ENCODE results near the gene MBD6.

MBD6 gene

DNA sequence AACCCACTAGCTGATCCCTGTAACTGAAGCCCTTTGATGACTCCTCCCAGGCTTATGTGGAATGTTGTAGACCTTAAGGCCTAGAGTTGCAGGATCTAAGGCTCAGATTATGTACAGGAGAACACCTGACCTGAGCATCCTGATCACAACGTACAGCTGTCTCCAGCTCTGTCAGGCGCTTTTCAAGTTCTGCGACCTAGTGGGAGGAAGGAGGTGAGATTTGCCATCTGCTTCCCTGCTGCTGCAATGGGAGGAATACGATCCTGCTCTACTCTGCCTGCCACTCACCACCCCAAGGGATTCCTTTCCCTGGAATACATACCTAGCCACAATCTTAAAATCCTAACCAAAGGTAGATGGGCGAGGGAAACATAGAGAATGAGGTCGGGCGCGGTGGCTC, 10.5 kb downstream of the MBD6 start:
- DNase-seq: no peak

DNA sequence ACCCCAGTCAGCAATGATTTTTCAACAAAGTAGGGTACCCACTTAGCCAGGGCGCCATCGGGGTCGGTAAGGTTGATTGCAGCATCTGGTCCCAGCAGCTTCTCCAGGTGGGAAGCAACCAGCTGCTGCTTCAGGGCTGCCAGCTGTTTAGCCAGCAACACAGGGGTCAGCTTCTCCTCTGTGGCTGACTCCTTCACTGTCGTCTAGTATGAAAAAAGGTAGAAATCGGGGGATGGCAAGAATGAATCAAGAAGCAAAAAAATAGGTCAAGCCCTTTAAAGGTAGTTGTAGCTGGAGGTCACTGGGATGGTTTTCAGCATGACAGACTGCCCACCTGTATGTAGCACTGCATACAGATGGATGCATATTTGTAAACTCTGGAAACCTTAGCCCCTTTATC, 11.6 kb downstream of the MBD6 start:
- DNase-seq: no peak

DNA sequence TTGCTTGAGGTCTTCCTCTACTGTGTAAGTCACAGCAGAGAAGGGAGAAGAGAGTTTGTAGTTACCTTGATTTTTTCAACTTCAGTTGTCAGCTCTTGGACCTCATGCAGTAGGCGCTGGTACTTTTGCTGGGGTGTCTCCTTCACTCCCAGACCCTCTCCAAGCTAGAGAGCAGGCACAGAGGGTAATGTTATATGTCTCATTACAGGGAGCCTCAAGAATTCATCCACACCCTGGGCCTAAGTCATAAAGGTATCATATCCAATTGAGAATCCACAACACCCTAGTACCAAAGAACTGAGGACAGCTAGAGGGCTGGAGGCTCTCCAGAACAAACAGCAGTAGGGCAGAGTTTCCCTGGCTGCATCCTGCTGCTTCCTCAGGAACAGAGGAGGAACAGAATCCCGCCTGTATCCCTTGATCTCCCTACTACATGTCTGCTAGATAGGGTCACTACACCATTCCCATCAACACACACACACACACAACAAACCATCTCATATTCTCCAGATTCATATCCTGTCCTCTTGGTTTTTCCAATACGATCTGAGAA, 12.4 kb downstream of the MBD6 start:
- DNase-seq: no peak

DNA sequence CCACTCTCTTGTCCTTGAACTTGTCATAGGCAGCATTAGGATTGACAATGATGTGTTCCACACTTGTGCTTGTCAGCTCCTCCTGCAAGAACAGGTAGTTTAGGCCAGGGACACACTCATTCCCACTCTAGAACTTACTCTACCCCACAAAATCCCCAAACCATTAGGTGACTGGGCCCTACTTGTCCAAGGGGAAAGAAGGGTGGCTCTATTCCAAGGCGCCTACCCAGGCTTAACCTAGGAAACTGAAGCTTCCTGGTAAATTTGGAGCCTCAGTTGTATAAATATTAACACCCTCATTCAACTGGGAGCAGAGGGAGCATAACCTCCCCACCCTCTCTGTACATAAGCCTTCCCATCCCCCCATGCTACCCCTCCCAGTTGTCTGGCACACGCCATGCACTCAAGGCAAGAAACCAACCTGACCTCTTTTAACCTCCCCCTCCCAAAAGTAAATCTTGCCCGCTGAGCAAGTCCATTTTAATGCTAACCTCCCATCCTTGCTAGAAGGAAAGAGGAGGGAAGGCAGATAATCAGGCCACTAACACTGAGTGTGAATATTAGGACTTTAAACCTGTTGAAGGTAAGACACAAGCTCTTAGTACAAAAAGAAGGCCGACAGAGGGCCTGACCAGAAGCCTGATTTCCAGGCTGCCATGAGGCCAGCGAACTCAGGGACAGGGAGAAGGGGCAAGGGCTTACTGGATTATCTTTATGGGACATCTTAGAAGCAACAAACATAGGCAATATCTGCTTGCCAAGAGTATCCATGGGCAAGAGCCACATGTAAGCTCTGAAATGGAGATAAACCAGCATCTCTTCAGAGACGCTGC, 13.4 kb downstream of the MBD6 start:
- no peak for DNase-seq

DNA sequence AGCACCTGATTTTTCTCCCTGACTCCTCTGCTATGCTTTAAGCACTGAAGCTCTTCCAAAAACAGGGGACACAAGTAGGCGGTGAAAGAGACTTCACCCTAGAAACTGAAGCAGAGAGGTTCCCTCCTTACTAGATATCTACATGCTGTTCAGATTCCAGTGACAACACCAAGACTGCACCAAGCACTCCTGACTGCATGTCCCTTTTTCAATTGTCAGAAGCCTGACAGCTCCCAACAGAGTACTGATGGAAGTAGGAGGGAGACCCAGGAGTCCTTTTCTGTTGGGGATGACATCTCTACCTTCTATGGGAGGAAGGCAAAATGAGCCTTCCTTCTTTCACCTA, 13.9 kb downstream of the MBD6 start:
- no peak for DNase-seq

DNA sequence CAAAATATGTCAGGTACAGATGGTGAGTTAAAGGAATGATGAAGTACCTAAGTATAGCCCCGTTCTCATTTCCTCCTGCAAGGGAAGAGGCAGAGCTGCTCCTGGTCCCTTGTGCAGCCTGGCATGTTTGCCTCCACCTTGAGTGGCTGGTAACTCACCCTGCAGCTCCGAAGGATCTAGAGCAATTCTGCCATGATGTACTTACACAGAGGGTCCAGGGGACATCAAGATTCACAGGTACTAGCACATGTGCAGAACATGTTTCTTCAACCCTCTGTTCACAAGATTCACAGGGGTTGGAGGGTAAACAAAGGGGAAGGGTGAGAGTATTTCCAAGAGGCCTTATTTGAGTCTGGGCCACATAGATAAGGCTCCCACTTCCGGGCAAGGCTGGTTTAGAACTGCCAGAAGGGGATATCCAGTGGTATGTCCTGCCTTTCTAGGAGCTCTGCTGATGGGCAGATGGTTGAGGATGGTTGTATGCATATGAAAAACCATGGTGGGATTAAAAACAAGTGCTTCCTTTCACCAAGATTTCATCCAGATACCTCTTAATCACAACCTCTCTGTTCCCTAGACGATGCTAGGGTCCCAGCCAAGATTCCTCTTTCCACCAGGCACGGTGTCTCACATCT, 16.6 kb downstream of the MBD6 start:
- no peak for DNase-seq

DNA sequence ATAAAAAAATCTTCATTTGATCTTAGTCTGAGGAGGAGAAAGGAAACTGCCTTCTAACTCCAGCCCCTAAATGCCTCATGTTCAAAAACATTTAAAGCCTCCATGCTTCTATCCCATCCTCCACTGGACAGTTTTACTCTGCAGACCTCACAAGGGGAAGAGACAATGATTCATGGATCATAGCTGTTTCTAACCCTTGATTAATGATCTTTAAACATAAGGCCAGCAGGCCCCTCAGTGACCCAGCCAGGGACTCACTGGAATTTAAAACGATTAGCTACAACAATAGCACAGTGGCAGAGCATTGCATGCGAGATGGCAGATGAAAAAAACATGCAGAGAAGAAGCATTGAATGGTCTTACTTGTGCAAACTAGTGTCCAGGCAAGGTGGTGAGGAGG, 18.4 kb downstream of the MBD6 start:
- no peak for DNase-seq

DNA sequence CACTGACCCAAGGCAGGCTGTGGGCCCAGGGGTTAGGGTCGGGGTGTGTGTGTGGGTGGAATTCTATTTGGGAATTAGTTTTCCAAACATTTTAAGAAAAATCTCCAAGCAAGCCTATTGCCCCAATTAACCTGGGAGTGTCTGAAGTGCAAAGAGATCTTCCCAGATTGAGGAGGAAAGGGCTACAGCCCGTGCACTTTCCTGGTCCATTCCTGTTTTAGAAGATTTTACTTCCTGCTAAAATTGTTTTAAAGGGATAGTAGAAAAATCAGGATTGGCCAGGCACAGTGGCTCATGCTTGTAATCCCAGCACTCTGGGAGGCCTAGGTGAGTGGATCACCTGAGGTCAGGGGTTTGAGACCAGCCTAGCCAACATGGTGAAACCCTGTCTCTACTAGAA, 19.1 kb downstream of the MBD6 start:
- DNase-seq: no peak

DNA sequence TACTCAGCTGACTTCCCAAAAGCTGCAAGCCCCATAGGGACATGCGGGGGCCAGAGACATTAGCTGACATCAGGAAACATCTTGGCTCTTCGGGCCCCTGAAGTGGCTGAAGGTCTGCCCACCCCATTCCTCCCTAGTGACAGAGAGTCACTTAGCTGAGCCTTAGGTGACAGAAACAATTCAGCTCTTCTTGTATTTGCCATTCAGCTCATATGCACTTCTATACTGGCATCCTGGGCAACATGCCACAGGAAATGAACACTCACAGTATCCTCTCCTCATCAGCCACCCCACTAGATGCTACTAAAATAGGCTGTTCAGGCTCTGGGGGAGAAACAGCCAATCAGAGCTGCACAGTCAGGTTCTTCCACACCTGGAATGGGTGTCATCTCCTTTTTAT, 21.0 kb downstream of the MBD6 start:
- DNase-seq: no peak

DNA sequence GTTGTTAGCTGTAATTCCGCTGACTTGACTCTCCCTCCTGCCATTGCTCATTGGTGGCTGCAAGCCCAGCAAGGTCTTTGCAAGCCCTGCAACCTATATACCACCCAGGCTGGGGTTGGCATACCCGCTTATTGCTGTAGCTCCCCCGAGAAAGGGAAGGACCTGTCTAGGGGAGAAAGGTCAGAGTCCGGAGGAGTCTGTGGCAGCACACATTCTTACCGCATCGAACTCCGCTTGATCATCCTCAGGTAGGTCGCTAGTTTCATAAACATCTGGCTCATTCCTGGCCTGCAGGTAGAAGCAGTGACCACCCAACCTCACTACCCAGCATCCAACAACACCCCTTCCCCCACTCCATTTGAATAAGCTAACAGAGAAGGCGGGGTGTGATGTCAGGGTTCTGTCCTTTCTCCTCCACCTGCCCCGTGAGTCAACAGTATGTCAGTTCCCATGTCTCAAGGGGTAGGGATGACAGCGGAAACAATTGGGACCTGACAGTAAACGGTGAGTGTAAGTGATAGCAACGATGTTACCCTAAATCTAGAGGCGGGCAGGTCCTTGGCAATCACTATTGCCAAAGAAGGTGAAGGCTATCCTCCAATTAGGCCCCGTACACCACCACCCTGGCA, 23.3 kb downstream of the MBD6 start:
- DNase-seq: no peak

DNA sequence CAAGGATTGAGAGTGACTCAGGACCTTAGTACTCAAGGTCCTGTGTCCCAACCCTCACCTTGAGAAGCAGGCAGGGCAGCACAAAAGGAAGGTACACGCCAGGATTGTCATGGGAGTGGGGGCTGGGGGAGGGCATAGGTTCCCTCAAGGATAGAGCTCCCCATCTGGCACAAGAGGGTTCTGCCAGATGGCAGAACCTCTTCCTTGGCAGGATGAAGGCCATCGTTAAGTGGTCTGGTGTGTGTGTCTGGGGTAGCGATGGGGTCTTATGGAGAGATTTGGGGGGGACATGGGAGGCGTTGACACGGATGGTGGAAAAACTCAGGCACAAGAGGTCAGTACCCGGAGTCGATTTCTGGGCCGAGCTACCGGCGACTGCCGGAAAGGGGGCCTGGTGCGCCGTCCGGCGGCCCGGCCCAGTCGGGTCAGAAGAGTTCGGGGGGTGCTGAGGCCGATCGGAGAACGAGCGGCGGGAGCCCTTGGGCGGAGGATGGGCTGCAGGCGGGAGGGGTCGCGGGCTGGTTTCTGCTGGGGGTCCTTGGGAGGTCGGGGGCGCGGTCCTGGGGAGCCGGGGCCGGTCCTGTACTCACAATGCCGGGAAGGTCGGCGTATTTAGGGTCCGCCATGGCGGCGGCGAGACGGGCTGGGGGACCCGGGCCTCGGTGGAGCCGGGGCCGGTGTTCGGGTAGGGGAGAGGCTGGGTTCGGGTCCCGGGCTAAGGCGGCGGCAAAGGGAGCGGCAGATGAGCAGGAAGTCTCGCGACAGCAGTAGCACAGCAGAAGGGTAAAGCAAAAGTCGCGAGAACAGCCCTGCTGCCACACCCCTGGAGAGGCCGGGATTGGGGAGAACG, 24.0 kb downstream of the MBD6 start, which contains the start of gene DCTN2:
DCTN2 (minus strand) TSS at position 755 of the 850 bp plus-strand sequence; CDS start at position 626, 129 bp downstream.
- DNase-seq: peak; percentile 97

DNA sequence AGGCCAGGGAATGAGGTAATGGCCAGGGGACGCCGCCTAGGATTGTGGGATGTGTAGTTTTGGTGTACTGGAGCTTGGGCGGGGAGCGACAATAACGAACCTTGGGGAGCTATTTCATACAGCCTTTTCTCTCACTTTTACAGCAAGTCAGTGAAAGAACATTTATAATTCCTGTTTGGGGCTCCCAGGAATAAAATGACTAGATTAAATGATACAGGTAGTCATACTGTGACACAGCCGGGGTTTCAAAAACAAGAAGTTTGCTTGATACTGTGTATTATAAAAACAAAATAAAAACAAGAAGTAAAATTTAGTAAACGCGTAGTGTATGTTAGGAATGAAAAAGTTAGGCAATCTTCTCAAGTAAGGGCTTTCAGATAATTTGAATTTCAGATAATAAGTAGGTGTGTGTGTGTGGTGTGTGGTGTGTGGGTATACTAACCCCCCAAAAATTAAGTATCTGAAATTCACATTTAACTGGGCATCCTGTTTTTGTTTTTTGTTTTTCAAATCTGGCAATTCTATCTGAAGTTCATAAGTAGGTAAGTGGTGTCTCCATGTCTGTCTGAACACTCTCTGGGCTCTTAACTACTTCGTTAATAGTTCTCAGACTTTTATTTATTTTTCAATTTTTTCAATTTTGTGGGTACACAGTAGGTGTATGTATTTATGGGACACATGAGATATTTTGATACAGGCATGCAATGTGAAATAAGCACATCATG, 24.8 kb downstream of the MBD6 start:
- no peak for DNase-seq

DNA sequence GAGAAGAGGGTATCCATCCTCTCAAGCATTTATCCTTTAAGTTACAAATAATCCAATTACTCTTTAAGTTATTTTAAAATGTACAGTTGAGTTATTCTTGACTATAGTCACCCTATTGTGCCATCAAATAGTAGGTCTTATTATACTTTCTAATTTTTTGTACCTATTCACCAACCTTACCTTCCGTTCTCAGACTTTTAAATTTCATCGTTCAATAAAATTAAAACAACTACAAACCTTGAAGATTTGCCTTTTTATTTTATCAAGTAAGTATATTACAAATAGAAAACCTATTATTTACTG, 25.3 kb downstream of the MBD6 start:
- no peak for DNase-seq

DNA sequence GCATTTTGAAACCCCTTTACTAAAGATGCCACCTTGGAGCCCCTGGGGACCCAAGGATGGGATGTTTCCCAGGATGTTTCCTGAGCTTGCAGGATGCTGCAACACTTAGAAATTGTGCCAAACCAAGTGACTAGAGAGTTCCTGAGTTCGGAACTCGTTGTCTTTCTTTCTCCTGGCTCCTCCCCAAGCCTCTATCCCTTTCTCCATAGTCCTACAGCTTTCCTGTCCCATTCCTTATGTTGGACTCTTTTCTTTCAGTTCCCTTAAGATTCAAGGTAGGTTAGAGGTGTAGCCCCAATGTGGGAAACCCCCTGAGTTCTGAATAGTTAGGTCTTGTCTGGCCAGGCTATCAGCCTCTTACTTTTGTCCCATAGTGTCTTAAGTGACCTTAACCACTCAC, 25.9 kb downstream of the MBD6 start:
- no peak for DNase-seq

DNA sequence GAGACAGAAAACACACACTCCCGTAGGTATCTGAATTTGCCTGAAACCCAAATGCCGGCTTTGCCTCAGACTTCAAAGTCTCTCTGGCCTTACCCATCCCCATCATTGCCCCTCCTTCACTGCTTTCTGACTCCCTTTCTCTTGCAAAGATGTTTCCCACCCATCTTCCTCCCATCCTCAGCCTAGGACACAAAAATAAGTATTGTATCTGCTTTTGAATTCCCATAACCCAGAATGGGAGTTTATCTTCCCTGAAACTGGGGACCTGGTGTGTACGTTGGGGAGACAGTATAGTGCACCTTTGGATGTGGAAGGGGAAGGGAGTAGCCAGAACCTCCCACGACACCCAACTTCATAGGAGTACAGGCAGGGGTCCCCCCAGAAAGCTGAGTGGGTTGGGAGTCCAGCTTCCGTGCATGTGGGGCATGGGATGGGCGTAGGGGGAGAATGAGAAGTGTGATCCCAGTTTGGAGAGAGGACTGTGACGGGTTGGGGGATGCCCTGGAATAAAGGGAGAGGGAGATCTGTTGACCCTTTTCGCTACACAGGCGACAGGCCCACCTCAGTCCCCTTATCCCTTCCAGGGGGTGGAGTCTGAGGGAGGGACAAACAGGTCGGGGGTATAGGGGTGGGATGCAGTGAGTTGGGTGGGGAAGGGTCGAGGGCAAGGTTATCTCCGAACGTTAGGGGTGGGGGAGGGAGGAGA, 26.7 kb downstream of the MBD6 start:
- DNase-seq: no peak

DNA sequence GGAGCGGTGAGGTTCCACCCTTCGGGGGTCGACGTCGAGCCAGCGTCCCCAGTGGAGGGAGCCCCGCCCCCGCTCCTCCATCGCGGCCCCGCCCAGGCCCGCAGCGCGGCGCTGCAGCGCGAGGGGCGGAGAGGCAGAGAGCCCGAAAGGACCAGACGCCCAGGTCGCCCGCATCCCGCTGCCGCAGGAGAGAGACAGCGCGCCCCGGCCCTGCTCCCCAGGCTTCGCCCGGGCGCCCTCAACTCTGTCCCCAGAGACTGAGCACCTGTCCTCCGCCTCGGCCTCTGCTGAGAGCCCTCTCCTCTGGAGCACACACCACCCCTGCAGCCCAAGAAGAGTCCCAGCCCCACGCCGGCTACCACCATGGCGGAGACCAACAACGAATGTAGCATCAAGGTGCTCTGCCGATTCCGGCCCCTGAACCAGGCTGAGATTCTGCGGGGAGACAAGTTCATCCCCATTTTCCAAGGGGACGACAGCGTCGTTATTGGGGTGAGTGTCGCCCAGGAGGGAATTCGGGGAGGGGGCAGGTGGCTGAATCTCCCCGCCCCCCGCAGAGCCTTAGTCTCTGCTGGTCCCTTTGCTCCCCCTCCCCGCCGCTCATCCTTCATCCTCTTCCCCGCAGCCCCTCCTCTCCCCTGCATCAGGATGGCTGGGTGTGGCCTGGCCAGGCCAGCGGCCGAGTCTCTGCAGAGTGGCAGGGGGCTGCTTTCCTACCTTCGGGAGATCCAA, 27.5 kb downstream of the MBD6 start, which contains the start of gene KIF5A:
KIF5A (plus strand) TSS at position 136 of the 732 bp plus-strand sequence; CDS start at position 364, 228 bp downstream.
- peak; percentile 58 for DNase-seq

DNA sequence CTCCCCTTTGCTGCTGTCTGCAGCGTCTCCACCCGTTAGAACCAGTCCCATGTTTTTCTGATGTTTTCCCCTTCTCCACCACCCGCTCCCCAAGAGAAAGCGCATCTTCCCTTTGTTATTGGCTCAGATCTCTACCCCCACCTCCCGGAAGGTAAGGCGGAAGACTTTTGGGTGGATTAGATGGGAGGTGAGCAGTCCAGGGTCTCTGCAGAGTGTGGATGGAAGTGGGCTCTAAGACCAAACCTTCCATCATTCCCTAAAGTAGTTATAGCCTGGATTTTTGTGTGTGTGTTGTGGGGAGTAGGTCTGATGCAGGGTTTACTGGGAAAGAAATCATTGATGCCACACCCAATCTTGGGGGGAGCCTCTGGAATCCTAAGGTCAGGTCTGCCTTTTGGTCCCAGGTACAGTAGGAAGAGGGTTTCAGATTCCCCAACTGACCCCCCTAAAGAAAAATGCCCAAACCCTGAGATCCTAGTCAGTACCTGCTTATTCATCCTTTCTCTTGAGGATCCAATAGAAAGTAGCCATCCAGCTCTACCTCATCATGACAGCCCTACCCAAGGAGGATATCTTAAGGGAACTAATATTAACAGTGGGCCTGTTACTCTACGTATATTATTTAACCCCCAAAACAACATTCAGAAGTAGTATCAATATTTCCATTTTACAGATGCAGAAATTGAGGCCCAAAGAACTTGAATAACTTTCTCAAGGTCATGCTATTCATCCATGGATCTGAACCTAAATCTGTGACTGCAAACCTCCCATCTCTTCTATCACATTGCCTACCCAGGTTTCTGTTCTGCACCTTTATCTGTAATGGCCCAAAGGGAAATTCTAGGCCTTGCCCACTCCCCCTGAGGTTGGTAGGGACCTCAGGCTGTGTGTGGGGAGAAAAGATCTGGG, 28.3 kb downstream of the MBD6 start:
- DNase-seq: no peak

DNA sequence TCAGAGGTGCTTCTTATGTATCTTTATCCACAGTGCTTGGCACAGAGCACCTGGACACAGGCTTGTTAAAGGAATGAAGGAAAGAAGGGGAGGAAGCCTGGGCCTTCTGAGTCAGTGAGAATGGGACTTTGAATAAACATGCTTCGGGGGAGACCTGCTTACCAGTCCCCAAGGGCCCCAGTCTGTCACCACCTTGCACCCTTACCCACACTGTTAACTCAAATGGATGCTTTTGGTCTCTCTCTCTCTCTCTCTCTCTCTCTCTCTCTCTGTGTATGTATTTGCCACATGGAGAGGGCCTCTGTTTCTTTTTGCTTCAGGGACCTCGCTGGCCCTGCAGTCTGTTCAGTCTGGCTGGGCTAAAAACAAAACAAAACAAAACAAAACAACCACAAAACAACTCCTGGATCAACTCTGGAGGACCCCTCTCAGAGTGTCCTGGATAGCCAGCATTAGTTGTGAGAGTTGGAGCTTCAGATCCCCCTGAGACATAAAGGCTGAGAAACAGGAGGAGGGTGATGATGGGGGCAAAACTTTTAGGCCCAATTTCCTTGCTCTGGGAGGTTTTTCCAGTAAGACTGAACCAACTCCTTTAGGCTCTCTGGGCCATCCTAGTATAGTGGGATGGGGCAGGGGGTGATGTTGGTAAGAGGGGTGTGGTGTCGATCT, 29.1 kb downstream of the MBD6 start:
- DNase-seq: no peak

DNA sequence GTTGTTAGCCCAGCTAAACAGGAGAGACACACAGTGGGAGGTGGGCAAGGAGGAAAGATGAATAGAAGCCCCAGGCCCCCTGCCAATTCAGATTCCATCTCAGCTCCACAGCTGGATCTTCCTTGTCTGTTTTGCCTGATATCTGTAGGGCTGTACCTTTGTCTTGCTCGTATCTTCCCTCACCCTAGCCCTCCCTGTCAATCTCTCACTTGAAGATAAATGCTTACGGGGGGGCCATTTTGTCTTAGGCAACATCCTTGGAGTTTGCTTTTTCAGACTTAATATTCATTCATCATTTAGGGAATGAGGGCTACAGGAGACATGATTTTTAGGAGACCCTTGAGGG, 29.7 kb downstream of the MBD6 start:
- DNase-seq: no peak
